Thyroid gland (tissue), 4 donors: ENCODE measurements around the gene SEC22C. TPM values are rescaled to one million over a fixed set of nuclear protein-coding genes. Genes with fewer than 3 reads are reported as not detected.
"Not testable (repeated sequence)": the region's sequence is repeated elsewhere in the genome, so short reads cannot be mapped to it uniquely, and the experiment has no call there.

Experiments
- DNase-seq, 2 donors: peaks; one replicate each; pipeline ENCODE4 v3.0.0-alpha.2; 2019
- H3K27ac ChIP-seq, 3 donors: fragments of 200-600 bp; sonication (generic); 1 replicate in 2 of 3; 2 replicates in 1 of 3; pipeline ENCODE4 v1.5.1; 2016 to 2019; ENCODE audit warnings: mild to moderate bottlenecking in 1 of 3, moderate library complexity in 1 of 3
- H3K27me3 ChIP-seq: fragments of 200-600 bp; sonication (generic); one replicate; pipeline ENCODE4 v1.5.1; 2019
- H3K36me3 ChIP-seq, 2 donors: fragments of 200-600 bp; sonication (generic); one replicate each; pipeline ENCODE4 v1.5.1; 2016 to 2019
- H3K4me1 ChIP-seq, 2 donors: fragments of 200-600 bp; sonication (generic); one replicate each; pipeline ENCODE4 v1.5.1; 2017 to 2019
- H3K4me3 ChIP-seq, 3 donors: fragments of 200-600 bp; sonication (generic); replicated peaks in 1 of 3; 1 replicate in 2 of 3; 2 replicates in 1 of 3; pipeline ENCODE4 v1.5.1; 2016; ENCODE audit warnings: mild to moderate bottlenecking in 1 of 3
- H3K9me3 ChIP-seq: fragments of 200-600 bp; sonication (generic); one replicate; pipeline ENCODE4 v1.5.1; 2017
- POLR2A ChIP-seq, 2 donors: fragments of 450-650 bp; IDR thresholded peaks; one replicate each; pipeline ENCODE4 v1.6.1; 2017; ENCODE audit warnings: antibody characterized with exemption in 2 of 2, mild to moderate bottlenecking in 2 of 2, moderate library complexity in 1 of 2
- WGBS, 2 donors: methylation state at CpG; one replicate each; pipeline ENCODE4 v1.1.5; 2017; 5-methylcytosine and 5-hydroxymethylcytosine counted together
- intact Hi-C: fragments of 100-400 bp; cut with DNase I; formaldehyde crosslinking; loops from one replicate; pipeline ENCODE4 v1.15.1; 2023
- total RNA-seq, 4 donors: library from RNA; depleted of rRNA; stranded (reverse); fragments of >200 nt; gene quantifications; one replicate each; pipeline ENCODE4 v1.2.3, GENCODE V29; 2016
- TF ChIP-seq, protein P1 (sequence below), 6 experiments: fragments of 200-600 bp in 3 of 6; fragments of 450-650 bp in 3 of 6; sonication (generic) in 3 of 6; IDR thresholded peaks; one replicate each; pipeline ENCODE4 v1.5.1; 2016 to 2019; ENCODE audit warnings: antibody characterized with exemption in 6 of 6, mild to moderate bottlenecking in 2 of 6, inconsistent platforms in 1 of 6, moderate library complexity in 1 of 6

Gene SEC22C
- total RNA-seq, 4 donors from 2014 or later = 59.9 to 66.4 (median 62.7) TPM

DNA sequence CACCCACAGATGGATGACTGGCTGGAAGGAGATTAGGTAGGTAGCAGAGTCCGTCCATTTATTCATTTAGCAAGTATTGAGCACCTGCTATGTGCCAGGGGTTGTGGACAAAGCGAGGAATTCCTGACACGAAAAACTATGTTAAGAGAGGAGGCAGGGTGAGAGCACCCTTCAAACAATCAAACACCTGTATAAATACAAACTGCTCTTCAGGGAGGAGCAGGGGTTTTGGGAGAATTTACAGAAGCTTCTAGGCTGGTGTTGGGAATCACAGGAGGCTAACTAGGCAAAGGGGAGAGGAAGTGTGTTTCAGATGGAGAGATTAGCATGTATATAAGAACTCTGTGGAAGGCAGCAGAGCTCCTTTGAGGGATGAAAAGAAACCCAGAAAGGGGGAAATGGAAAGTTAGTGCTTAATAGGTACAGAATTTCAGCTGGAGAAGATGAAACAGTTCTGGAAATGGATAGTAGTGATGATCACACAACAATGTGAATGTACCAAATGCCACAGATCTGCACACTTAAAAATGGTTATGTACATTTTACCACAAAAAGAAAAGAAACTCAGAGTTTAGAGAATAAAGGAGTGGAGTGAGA is 805 bp upstream of the SEC22C start:
- Histone ChIP-seq H3K4me3 (peak overlapping the region; percentile 40 to 73 (median 63)), H3K4me1 (peaks cover 8 to 11% of the 10 kb centered on the region in 2 donors), H3K27me3 (no peaks in the 10 kb centered on the region), H3K36me3 (no peaks in the 10 kb centered on the region), H3K27ac (peak overlapping the region; percentile 75 to 84 (median 82)), H3K9me3 (no peaks in the 10 kb centered on the region)
- TF ChIP-seq, protein P1, sequence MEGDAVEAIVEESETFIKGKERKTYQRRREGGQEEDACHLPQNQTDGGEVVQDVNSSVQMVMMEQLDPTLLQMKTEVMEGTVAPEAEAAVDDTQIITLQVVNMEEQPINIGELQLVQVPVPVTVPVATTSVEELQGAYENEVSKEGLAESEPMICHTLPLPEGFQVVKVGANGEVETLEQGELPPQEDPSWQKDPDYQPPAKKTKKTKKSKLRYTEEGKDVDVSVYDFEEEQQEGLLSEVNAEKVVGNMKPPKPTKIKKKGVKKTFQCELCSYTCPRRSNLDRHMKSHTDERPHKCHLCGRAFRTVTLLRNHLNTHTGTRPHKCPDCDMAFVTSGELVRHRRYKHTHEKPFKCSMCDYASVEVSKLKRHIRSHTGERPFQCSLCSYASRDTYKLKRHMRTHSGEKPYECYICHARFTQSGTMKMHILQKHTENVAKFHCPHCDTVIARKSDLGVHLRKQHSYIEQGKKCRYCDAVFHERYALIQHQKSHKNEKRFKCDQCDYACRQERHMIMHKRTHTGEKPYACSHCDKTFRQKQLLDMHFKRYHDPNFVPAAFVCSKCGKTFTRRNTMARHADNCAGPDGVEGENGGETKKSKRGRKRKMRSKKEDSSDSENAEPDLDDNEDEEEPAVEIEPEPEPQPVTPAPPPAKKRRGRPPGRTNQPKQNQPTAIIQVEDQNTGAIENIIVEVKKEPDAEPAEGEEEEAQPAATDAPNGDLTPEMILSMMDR (IDR thresholded peaks at IDR 0.05) = no peak
- TF ChIP-seq POLR2A (IDR thresholded peaks at IDR 0.05) = no peak
- intact Hi-C loops = loop anchor here (10.0 kb wide), 1 partner anchor 618 kb away; the partner anchor contains the start of gene ULK4
- DNase-seq = no peak
- WGBS, 2 donors = 3% methylated on average over 3 of the region's 3 CpGs

- TF ChIP-seq POLR2A (IDR thresholded peaks at IDR 0.05) = no peak
- TF ChIP-seq, protein P1 (IDR thresholded peaks at IDR 0.05) = no peak
- H3K27me3 ChIP-seq = no peaks in the 10 kb centered on the region
- H3K36me3 ChIP-seq = no peaks in the 10 kb centered on the region
- H3K4me1 ChIP-seq = peaks cover 8 to 11% of the 10 kb centered on the region in 2 donors
- DNase-seq = no peak
- WGBS, 2 donors = 0 to 1% methylated on average over 6 to 11 of the region's 11 CpGs
- peak overlapping the region; percentile 75 to 84 (median 82) for H3K27ac ChIP-seq
- intact Hi-C loops = loop anchor here (10.0 kb wide), 1 partner anchor 617 kb away; the partner anchor contains the start of gene ULK4
- H3K9me3 ChIP-seq = no peaks in the 10 kb centered on the region
- peak overlapping the region; percentile 63 to 73 (median 67) for H3K4me3 ChIP-seq
These were observed 413 bp downstream of the SEC22C start for GRCh38 chr3:42581400-42581708.

DNA sequence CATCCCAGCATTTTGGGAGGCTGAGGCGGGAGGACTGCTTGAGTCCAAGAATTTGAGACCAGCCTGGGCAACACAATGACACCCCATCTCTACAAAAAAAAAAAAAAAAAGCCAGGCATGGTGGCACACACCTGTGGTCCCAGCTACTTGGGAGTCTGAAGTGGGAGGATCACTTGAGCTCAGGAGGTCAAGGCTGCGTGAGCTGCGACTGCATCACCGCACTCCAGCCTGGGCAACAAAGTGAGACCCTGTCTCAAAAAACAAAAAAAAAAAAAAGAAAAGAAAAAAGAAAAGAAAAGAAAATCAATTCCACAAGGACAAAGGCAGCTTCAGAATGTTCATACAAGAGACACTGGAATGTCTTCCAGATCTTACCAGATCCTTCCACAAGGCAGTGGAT is 2.4 kb downstream of the SEC22C start:
- H3K9me3 ChIP-seq, H3K27ac ChIP-seq, H3K27me3 ChIP-seq, H3K36me3 ChIP-seq, H3K4me3 ChIP-seq, intact Hi-C loops, DNase-seq: not testable (repeated sequence)
- WGBS, 2 donors = 94 to 99% methylated on average over 4 of the region's 4 CpGs
- peaks cover 8 to 11% of the 10 kb centered on the region in 2 donors for H3K4me1 ChIP-seq

- H3K4me1 ChIP-seq = peaks cover 8 to 11% of the 10 kb centered on the region in 2 donors
- no peak for DNase-seq
- intact Hi-C loops = no loop called here
- H3K36me3 ChIP-seq = no peaks in the 10 kb centered on the region
- TF ChIP-seq, protein P1 (IDR thresholded peaks at IDR 0.05) = no peak
- no peak for TF ChIP-seq POLR2A (IDR thresholded peaks at IDR 0.05)
- no peak overlapping the region for H3K4me3 ChIP-seq
- 95 to 96% methylated on average over 4 of the region's 4 CpGs for WGBS, 2 donors
- no peaks in the 10 kb centered on the region for H3K9me3 ChIP-seq
- no peak overlapping the region for H3K27ac ChIP-seq
- H3K27me3 ChIP-seq = no peaks in the 10 kb centered on the region
These were observed 3.7 kb downstream of the SEC22C start for GRCh38 chr3:42578054-42578453.

DNA sequence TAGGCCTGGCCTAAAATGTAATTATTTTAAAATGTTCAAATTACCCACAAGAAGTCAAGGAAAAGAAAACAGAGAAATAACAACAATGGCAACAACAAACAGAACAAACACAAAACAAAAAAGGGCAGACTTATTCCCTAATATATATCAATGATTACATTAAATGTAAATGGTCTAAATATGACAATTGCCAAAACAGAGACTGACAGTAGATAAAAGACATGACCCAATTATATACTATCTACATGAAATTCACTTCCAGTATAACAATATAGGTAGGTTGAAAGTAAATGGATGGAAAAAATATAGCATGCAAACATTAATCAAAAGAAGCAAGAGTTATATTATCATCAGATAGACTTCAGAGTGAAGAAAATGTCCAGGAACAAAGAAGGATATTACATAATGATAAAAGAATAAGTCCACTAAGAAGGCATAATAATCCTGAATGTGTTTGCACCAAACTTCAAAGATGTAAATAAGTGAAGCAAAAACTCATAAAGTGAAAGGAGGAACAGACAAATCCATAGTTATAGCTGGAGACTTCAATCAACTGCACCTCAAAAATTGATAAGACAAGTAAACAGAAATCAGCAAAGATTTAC is 6.5 kb downstream of the SEC22C start:
- Histone ChIP-seq H3K27ac (no peak overlapping the region), H3K4me3 (no peak overlapping the region), H3K9me3 (no peaks in the 10 kb centered on the region), H3K4me1 (peaks cover 0 to 3% of the 10 kb centered on the region in 2 donors), H3K27me3 (no peaks in the 10 kb centered on the region), H3K36me3 (no peaks in the 10 kb centered on the region)
- DNase-seq = no peak
- intact Hi-C loops = no loop called here
- TF ChIP-seq, protein P1 (IDR thresholded peaks at IDR 0.05) = no peak
- no peak for TF ChIP-seq POLR2A (IDR thresholded peaks at IDR 0.05)
